ENCODE measurements around the gene TNFSF9. TPM values are rescaled to one million over a fixed set of nuclear protein-coding genes. Genes with fewer than 3 reads are reported as not detected.
"Not testable (repeated sequence)": the region's sequence is repeated elsewhere in the genome, so short reads cannot be mapped to it uniquely, and the experiment has no call there.

The TNFSF9 gene
- total RNA-seq, 2 donors from 2014 or later: 0.79 to 4.0 TPM

- Histone ChIP-seq H3K9ac (ENCODE audit: low read depth in 2 of 2, low read length in 2 of 2) (no peak overlapping the region), H3K27ac (no peak overlapping the region), H3K4me3 (no peak overlapping the region), H3K36me3 (no peaks in the 10 kb centered on the region), H3K27me3 (no peaks in the 10 kb centered on the region), H3K4me1 (no peaks in the 10 kb centered on the region), H3K9me3 (no peaks in the 10 kb centered on the region)
- intact Hi-C loops (cut with DNase I): no loop called here
- no peak for TF ChIP-seq CTCF (IDR thresholded peaks at IDR 0.05)
- DNase-seq: no peak
Observed at GRCh38 chr19:6573350-6573749, 42.5 kb downstream of the TNFSF9 start.

GRCh38 chr19:6576869-6577475 lies 46.1 kb downstream of the TNFSF9 start:
- no peaks in the 10 kb centered on the region for H3K27me3 ChIP-seq
- no peaks in the 10 kb centered on the region for H3K36me3 ChIP-seq
- no peak overlapping the region for H3K4me3 ChIP-seq
- H3K4me1 ChIP-seq: no peaks in the 10 kb centered on the region
- peak; percentile 70 for DNase-seq
- H3K27ac ChIP-seq: peak overlapping the region; percentile 44
- peak overlapping the region in 1 of 2 donors; percentile 9 for H3K9ac ChIP-seq (ENCODE audit: low read depth in 2 of 2, low read length in 2 of 2)
- no peaks in the 10 kb centered on the region for H3K9me3 ChIP-seq
- intact Hi-C loops (cut with DNase I): no loop called here
- TF ChIP-seq CTCF (IDR thresholded peaks at IDR 0.05): no peak

GRCh38 chr19:6577476-6578125 lies 46.8 kb downstream of the TNFSF9 start:
- TF ChIP-seq CTCF (IDR thresholded peaks at IDR 0.05): no peak
- DNase-seq: peak; percentile 52
- H3K27ac ChIP-seq: peak overlapping the region; percentile 44

GRCh38 chr19:6579450-6580178 lies 48.8 kb downstream of the TNFSF9 start:
- DNase-seq: no peak
- Histone ChIP-seq H3K36me3 (no peaks in the 10 kb centered on the region), H3K27me3 (no peaks in the 10 kb centered on the region), H3K9me3 (no peaks in the 10 kb centered on the region), H3K4me1 (no peaks in the 10 kb centered on the region), H3K4me3 (no peak overlapping the region), H3K27ac (no peak overlapping the region), H3K9ac (ENCODE audit: low read depth in 2 of 2, low read length in 2 of 2) (no peak overlapping the region)
- intact Hi-C loops (cut with DNase I): no loop called here
- TF ChIP-seq CTCF (IDR thresholded peaks at IDR 0.05): no peak

More at GRCh38 chr19:6577476-6578125, 46.8 kb downstream of the TNFSF9 start:
- H3K4me1 ChIP-seq: no peaks in the 10 kb centered on the region
- H3K9ac ChIP-seq (ENCODE audit: low read depth in 2 of 2, low read length in 2 of 2): peak overlapping the region in 1 of 2 donors; percentile 9
- no peaks in the 10 kb centered on the region for H3K27me3 ChIP-seq
- H3K4me3 ChIP-seq: no peak overlapping the region
- intact Hi-C loops (cut with DNase I): no loop called here
- no peaks in the 10 kb centered on the region for H3K9me3 ChIP-seq
- no peaks in the 10 kb centered on the region for H3K36me3 ChIP-seq

GRCh38 chr19:6580313-6580712 lies 49.5 kb downstream of the TNFSF9 start:
- H3K36me3 ChIP-seq: no peaks in the 10 kb centered on the region
- DNase-seq: no peak
- no peaks in the 10 kb centered on the region for H3K4me1 ChIP-seq
- intact Hi-C loops (cut with DNase I): no loop called here
- no peak overlapping the region for H3K4me3 ChIP-seq
- H3K9me3 ChIP-seq: no peaks in the 10 kb centered on the region
- no peak overlapping the region for H3K27ac ChIP-seq
- H3K9ac ChIP-seq (ENCODE audit: low read depth in 2 of 2, low read length in 2 of 2): no peak overlapping the region
- no peak for TF ChIP-seq CTCF (IDR thresholded peaks at IDR 0.05)
- H3K27me3 ChIP-seq: no peaks in the 10 kb centered on the region

- H3K9ac ChIP-seq (ENCODE audit: low read depth in 2 of 2, low read length in 2 of 2); H3K4me3 ChIP-seq; H3K36me3 ChIP-seq; H3K9me3 ChIP-seq; H3K4me1 ChIP-seq; DNase-seq; intact Hi-C loops (cut with DNase I); H3K27me3 ChIP-seq; H3K27ac ChIP-seq: not testable (repeated sequence)
Observed at GRCh38 chr19:6582515-6583484, 52.0 kb downstream of the TNFSF9 start.

Data from colonic mucosa (tissue), 4 donors.